OCI-LY3 (cell line): ENCODE results near the gene NFYC.

Experiments used
- H2AFZ ChIP-seq: fragments of 200-600, 300-600 bp; shearing (Covaris generic); 2 replicates; pipeline ENCODE4 v1.6.0; 2014; ENCODE audit warnings: antibody characterized with exemption, low read depth, low read length
- H3K27ac ChIP-seq: fragments of 200-600, 300-600 bp; sonication (generic); 2 replicates; pipeline ENCODE4 v1.5.1; 2014; ENCODE audit warnings: mild to moderate bottlenecking, low read length, moderate library complexity, mixed read lengths
- H3K27me3 ChIP-seq: fragments of 200-600, 300-600 bp; sonication (generic); 2 replicates; pipeline ENCODE4 v1.6.1; 2014; ENCODE audit warnings: low read depth, low read length, mixed read lengths
- H3K36me3 ChIP-seq: fragments of 200-600, 300-600 bp; sonication (generic); replicated peaks from 2 replicates; pipeline ENCODE3; 2014; ENCODE audit warnings: low read depth, low read length, mixed read lengths
- H3K4me1 ChIP-seq: fragments of 300-600, 200-600 bp; sonication (generic); 2 replicates; pipeline ENCODE4 v1.6.1; 2014; ENCODE audit warnings: low read length, mixed read lengths
- H3K4me2 ChIP-seq: fragments of 200-600, 300-600 bp; sonication (generic); 2 replicates; pipeline ENCODE4 v1.6.1; 2014; ENCODE audit warnings: low read length, mixed read lengths
- H3K4me3 ChIP-seq: fragments of 300-600, 200-600 bp; sonication (generic); 2 replicates; pipeline ENCODE4 v1.5.1; 2014; ENCODE audit warnings: antibody characterized with exemption, mild to moderate bottlenecking, low read length, moderate library complexity
- H3K79me2 ChIP-seq: fragments of 300-600, 200-600 bp; shearing (Covaris generic); 2 replicates; pipeline ENCODE4 v1.6.1; 2014; ENCODE audit warnings: mild to moderate bottlenecking, low read length, mixed read lengths
- H3K9ac ChIP-seq: fragments of 300-600, 200-600 bp; shearing (Covaris generic); 2 replicates; pipeline ENCODE4 v1.6.0; 2014; ENCODE audit warnings: mild to moderate bottlenecking, low read length, moderate library complexity
- H3K9me3 ChIP-seq: fragments of 200-600, 300-600 bp; shearing (Covaris generic); 2 replicates; pipeline ENCODE4 v1.6.1; 2014; ENCODE audit warnings: low read length, mixed read lengths; ENCODE audit not compliant: insufficient read depth
- H4K20me1 ChIP-seq: fragments of 200-600, 300-600 bp; sonication (generic); 2 replicates; pipeline ENCODE4 v1.6.1; 2016; ENCODE audit warnings: low read length, mixed read lengths; ENCODE audit not compliant: insufficient read depth
- EZH2phosphoT487 ChIP-seq: fragments of 200-600 bp; shearing (Covaris generic); IDR thresholded peaks from 2 replicates; pipeline ENCODE4 v1.6.1; 2018; ENCODE audit warnings: antibody characterized with exemption, mixed run types, low read depth
- TF ChIP-seq, protein P1 (sequence below): fragments of 200-600, 300-600 bp; sonication (generic); IDR thresholded peaks from 2 replicates; pipeline ENCODE4 v1.5.1; 2014; ENCODE audit warnings: antibody characterized with exemption, low read length, low read depth

NFYC gene

DNA sequence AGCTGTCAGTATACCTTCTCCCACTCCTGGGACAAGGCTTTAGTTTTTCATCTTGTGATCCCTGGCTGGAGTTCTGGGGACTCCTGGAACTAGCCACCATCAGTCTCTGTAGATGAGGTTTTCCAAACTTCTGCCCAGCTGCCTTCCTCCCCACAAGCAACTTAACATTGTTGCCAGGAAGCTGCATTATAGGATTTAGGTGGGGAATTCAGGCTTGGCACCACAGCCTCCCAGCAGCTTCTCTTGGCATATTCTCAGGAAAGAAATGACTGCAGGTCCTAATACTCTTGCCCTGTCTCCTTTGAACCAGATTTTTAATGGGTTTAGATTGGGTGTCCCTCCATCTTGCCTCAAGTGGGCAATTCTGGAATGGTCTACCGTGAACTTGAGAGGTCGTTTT is 73.5 kb downstream of the NFYC start:
- Histone ChIP-seq H3K9me3 (no peaks in the 10 kb centered on the region), H3K9ac (no peak overlapping the region), H3K4me3 (no peak overlapping the region), H4K20me1 (no peaks in the 10 kb centered on the region), H3K4me1 (peaks cover 25% of the 10 kb centered on the region), H3K27ac (no peak overlapping the region), H3K36me3 (peaks cover 36% of the 10 kb centered on the region), H2AFZ (no peak overlapping the region), H3K27me3 (no peaks in the 10 kb centered on the region), H3K4me2 (no peak overlapping the region), H3K79me2 (no peaks in the 10 kb centered on the region)
- TF ChIP-seq EZH2phosphoT487, result no peak
- TF ChIP-seq, protein P1, sequence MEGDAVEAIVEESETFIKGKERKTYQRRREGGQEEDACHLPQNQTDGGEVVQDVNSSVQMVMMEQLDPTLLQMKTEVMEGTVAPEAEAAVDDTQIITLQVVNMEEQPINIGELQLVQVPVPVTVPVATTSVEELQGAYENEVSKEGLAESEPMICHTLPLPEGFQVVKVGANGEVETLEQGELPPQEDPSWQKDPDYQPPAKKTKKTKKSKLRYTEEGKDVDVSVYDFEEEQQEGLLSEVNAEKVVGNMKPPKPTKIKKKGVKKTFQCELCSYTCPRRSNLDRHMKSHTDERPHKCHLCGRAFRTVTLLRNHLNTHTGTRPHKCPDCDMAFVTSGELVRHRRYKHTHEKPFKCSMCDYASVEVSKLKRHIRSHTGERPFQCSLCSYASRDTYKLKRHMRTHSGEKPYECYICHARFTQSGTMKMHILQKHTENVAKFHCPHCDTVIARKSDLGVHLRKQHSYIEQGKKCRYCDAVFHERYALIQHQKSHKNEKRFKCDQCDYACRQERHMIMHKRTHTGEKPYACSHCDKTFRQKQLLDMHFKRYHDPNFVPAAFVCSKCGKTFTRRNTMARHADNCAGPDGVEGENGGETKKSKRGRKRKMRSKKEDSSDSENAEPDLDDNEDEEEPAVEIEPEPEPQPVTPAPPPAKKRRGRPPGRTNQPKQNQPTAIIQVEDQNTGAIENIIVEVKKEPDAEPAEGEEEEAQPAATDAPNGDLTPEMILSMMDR, result no peak

DNA sequence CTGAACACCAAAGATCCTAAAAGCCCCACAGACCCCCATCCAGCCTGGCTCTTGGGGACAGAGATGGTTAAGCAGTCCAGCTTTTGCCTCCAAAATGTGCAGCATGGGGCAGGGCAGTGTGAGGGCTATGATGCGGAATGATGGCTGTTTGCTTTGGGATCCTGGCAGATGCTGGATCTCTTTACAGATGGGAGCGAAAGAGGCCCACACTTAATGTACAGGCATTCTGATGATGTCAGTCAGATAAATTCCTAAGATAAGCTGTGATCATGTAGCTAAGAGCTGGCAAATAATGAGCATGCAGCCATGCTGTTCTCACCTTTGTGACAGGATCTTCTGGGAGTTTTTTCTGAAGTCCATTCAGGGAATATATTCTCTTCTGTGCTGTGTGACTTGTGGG is 74.5 kb downstream of the NFYC start:
- Histone ChIP-seq H4K20me1 (no peaks in the 10 kb centered on the region), H2AFZ (no peak overlapping the region), H3K36me3 (peaks cover 36% of the 10 kb centered on the region), H3K9me3 (no peaks in the 10 kb centered on the region), H3K4me1 (peaks cover 25% of the 10 kb centered on the region), H3K27me3 (no peaks in the 10 kb centered on the region), H3K4me2 (no peak overlapping the region), H3K4me3 (no peak overlapping the region), H3K9ac (no peak overlapping the region), H3K79me2 (no peaks in the 10 kb centered on the region), H3K27ac (no peak overlapping the region)
- no peak for TF ChIP-seq EZH2phosphoT487
- TF ChIP-seq, protein P1, result no peak

DNA sequence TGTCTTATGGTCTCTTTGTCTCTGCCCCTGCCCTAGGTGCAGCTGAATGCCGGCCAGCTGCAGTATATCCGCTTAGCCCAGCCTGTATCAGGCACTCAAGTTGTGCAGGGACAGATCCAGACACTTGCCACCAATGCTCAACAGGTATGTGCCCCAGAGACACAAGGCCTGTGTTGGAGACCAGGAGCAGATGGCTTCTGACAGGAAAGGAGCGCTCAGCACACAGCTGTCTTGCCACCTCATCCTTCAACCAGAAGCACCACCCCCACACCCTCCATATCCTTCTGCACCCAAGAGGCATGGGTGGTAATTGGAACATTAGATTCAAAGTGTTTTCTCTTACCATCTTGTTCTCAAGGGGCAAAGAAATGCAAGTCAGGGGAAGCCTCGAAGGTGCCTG is 75.1 kb downstream of the NFYC start:
- TF ChIP-seq, protein P1, result no peak
- no peak for TF ChIP-seq EZH2phosphoT487
- Histone ChIP-seq H3K9me3 (no peaks in the 10 kb centered on the region), H3K27ac (no peak overlapping the region), H2AFZ (no peak overlapping the region), H4K20me1 (no peaks in the 10 kb centered on the region), H3K9ac (no peak overlapping the region), H3K4me2 (no peak overlapping the region), H3K27me3 (no peaks in the 10 kb centered on the region), H3K4me1 (peaks cover 25% of the 10 kb centered on the region), H3K79me2 (no peaks in the 10 kb centered on the region), H3K4me3 (no peak overlapping the region), H3K36me3 (peaks cover 36% of the 10 kb centered on the region)

DNA sequence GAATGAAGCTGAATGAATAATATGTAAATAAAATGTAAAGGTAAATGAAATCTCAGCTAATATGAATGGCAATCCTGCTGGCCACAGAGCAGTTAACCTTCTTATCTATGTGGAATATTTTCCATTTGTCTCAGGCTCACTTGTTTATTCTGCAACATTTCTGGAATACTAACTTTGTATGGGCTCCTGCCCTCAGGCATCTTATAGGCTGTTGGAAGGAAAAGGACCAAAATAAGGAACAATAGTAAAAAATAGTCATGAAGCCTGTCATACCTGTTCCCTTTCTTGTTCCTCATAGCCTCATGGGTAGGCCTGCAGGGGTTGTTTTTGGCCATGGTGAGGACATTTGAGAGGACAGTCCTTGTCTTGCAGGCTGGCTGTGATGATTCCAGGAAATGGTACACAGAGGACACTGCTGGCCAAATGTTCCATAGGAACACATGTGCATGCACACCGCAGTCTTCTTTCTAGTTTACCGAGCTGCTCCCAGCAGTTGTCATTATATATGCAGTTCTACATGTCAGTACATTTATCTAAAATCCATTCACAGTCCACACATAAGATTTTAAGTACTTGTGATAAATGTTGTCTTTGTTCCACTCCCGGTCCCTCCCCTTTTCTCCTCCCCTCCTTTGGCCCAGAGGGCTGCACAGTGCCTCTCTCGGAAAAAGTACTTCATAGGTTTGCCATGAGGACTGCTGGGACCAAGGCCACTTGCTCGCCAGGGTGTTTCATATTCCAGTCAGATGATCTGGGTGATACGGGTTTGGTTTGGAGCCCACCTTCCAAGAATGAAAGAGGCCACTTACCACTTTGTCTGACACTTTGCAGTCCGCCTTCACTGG is 76.9 kb downstream of the NFYC start:
- H3K27me3 ChIP-seq, result no peaks in the 10 kb centered on the region
- H2AFZ ChIP-seq, result no peak overlapping the region
- H3K79me2 ChIP-seq, result no peaks in the 10 kb centered on the region
- TF ChIP-seq, protein P1, result no peak
- no peak for TF ChIP-seq EZH2phosphoT487
- no peak overlapping the region for H3K9ac ChIP-seq
- H3K27ac ChIP-seq, result no peak overlapping the region
- H3K9me3 ChIP-seq, result no peaks in the 10 kb centered on the region
- no peak overlapping the region for H3K4me2 ChIP-seq
- peaks cover 16% of the 10 kb centered on the region for H3K4me1 ChIP-seq
- no peak overlapping the region for H3K4me3 ChIP-seq
- H4K20me1 ChIP-seq, result no peaks in the 10 kb centered on the region
- peaks cover 36% of the 10 kb centered on the region for H3K36me3 ChIP-seq
